Stimulated activated CD8-positive, alpha-beta memory T cell treated with anti-CD3 and anti-CD28 coated beads, Interleukin-12 subunit alpha, Interleukin-12 subunit beta, amount 100 ng/mL, for 24 hours (primary cell): ENCODE data around the gene CNTROB.

Experiments
- DNase-seq: peaks from one replicate; pipeline ENCODE4 v3.0.0-alpha.2; 2020; ENCODE audit errors: extremely low read depth

The CNTROB gene

GRCh38 chr17:7903154-7904103 lies 28.6 kb upstream of the CNTROB start:
- DNase-seq: no peak

- no peak for DNase-seq
These were observed 22.9 kb upstream of the CNTROB start for GRCh38 chr17:7909089-7909488.

GRCh38 chr17:7910281-7910680 lies 21.7 kb upstream of the CNTROB start:
- DNase-seq: no peak

- DNase-seq: no peak
These were observed 21.3 kb upstream of the CNTROB start for GRCh38 chr17:7910711-7911110.

GRCh38 chr17:7911116-7911515 lies 20.9 kb upstream of the CNTROB start:
- no peak for DNase-seq

GRCh38 chr17:7912927-7913524 lies 19.0 kb upstream of the CNTROB start:
- no peak for DNase-seq

- no peak for DNase-seq
These were observed 16.8 kb upstream of the CNTROB start for GRCh38 chr17:7915179-7915610.

GRCh38 chr17:7915611-7916384 lies 16.2 kb upstream of the CNTROB start, which contains the start of gene RNF227:
Gene RNF227, minus strand, starts transcription at chr17:7916289. Its CDS starts 94 bp downstream, at chr17:7916195.
- peak; percentile 68 for DNase-seq

- DNase-seq: no peak
These were observed 15.7 kb upstream of the CNTROB start for GRCh38 chr17:7916385-7916682.

- no peak for DNase-seq
These were observed 15.2 kb upstream of the CNTROB start for GRCh38 chr17:7916808-7917207.

- DNase-seq: no peak
These were observed 9.6 kb upstream of the CNTROB start for GRCh38 chr17:7922269-7922844.

- peak; percentile 51 for DNase-seq
These were observed 9.0 kb upstream of the CNTROB start for GRCh38 chr17:7922845-7923628.

- no peak for DNase-seq
These were observed 4.4 kb upstream of the CNTROB start for GRCh38 chr17:7927596-7927995.

GRCh38 chr17:7929158-7930023 lies 2.6 kb upstream of the CNTROB start, which contains the start of gene KCNAB3:
Gene KCNAB3, minus strand, starts transcription at chr17:7929856. Its CDS starts 421 bp downstream, at chr17:7929435.
- no peak for DNase-seq

GRCh38 chr17:7930841-7931631 lies 970 bp upstream of the CNTROB start:
- DNase-seq: no peak

- DNase-seq: no peak
These were observed 481 bp downstream of the CNTROB start for GRCh38 chr17:7932483-7932891.

- DNase-seq: no peak
These were observed 943 bp downstream of the CNTROB start for GRCh38 chr17:7932949-7933348.

- DNase-seq: no peak
These were observed 3.9 kb downstream of the CNTROB start for GRCh38 chr17:7935859-7936258.

GRCh38 chr17:7940034-7940433 lies 8.0 kb downstream of the CNTROB start:
- no peak for DNase-seq
